HFFc6 (cell line): Measurements from ENCODE around the gene HSP90B1. TPM values are rescaled to one million over a fixed set of nuclear protein-coding genes. Genes with fewer than 3 reads are reported as not detected.
A peak's percentile ranks its signal among the peaks of the same experiment; 100 is the strongest.

Experiments
- DNase-seq: peaks from one replicate; pipeline ENCODE4 v3.0.0-alpha.2; 2018
- H3K27ac Mint-ChIP-seq: 2 replicates; pipeline ENCODE4 v1.8.0; 2020; ENCODE audit warnings: mild to moderate bottlenecking, mixed read lengths
- H3K27me3 Mint-ChIP-seq: 2 replicates; pipeline ENCODE4 v1.8.0; 2021; ENCODE audit warnings: mild to moderate bottlenecking, moderate library complexity, mixed read lengths; ENCODE audit not compliant: insufficient read depth
- H3K36me3 Mint-ChIP-seq: 2 replicates; pipeline ENCODE4 v1.8.0; 2021; ENCODE audit warnings: low read depth, mixed read lengths
- H3K4me1 Mint-ChIP-seq: 2 replicates; pipeline ENCODE4 v1.8.0; 2020; ENCODE audit warnings: low read depth, mixed read lengths
- H3K4me3 Mint-ChIP-seq: 2 replicates; pipeline ENCODE4 v1.8.0; 2020; ENCODE audit warnings: mild to moderate bottlenecking, moderate library complexity, mixed read lengths
- H3K9me3 Mint-ChIP-seq: 2 replicates; pipeline ENCODE4 v1.8.0; 2020; ENCODE audit warnings: mild to moderate bottlenecking, mixed read lengths
- total RNA-seq, 6 experiments: library from RNA; stranded (reverse); fragmentation: NEBNext Ultra II Directional; extraction: Animal tissue kit (Norgen Biotek cat#: 25700); gene quantifications; 2 replicates in 1 of 6; 3 replicates in 5 of 6; pipeline ENCODE4 v1.2.3, GENCODE V29; 2021
- TF ChIP-seq, protein P1 (sequence below): fragments of 200-600 bp; sonication (generic); IDR thresholded peaks from 2 replicates; pipeline ENCODE4 v1.5.0; 2021; ENCODE audit warnings: antibody characterized with exemption, mild to moderate bottlenecking

The HSP90B1 gene
- total RNA-seq, 6 experiments from 2014 or later = 1,001 to 1,318 (median 1,069) TPM

DNA sequence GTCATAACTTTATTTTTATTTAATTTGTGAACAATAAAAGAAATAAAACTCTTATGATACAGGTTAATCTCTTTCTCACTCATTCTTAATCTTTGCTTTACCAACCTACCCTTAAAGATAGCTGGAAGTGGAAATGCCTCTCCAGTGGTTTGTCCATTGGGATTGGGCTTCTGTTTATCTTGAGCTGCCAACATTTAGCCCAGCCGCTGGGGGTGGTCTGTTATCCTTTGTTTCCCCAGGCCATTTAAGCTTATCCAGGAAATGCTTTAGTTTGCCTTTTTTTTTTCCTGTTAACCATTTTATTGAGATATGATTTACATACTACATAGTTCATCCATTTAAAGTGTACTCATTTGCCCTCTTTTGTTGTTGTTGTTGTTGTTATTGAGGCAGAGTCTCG lies 43.7 kb downstream of the HSP90B1 start:
- no peaks in the 10 kb centered on the region for H3K9me3 Mint-ChIP-seq
- H3K27me3 Mint-ChIP-seq = no peaks in the 10 kb centered on the region; the same call in 1 of the 2 replicates
- no peak overlapping the region for H3K4me3 Mint-ChIP-seq
- DNase-seq = no peak
- peaks cover 37% of the 10 kb centered on the region for H3K4me1 Mint-ChIP-seq
- H3K27ac Mint-ChIP-seq = no peak overlapping the region; the same call in 1 of the 2 replicates
- H3K36me3 Mint-ChIP-seq = peaks cover 27% of the 10 kb centered on the region
- TF ChIP-seq, protein P1, sequence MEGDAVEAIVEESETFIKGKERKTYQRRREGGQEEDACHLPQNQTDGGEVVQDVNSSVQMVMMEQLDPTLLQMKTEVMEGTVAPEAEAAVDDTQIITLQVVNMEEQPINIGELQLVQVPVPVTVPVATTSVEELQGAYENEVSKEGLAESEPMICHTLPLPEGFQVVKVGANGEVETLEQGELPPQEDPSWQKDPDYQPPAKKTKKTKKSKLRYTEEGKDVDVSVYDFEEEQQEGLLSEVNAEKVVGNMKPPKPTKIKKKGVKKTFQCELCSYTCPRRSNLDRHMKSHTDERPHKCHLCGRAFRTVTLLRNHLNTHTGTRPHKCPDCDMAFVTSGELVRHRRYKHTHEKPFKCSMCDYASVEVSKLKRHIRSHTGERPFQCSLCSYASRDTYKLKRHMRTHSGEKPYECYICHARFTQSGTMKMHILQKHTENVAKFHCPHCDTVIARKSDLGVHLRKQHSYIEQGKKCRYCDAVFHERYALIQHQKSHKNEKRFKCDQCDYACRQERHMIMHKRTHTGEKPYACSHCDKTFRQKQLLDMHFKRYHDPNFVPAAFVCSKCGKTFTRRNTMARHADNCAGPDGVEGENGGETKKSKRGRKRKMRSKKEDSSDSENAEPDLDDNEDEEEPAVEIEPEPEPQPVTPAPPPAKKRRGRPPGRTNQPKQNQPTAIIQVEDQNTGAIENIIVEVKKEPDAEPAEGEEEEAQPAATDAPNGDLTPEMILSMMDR = no peak

DNA sequence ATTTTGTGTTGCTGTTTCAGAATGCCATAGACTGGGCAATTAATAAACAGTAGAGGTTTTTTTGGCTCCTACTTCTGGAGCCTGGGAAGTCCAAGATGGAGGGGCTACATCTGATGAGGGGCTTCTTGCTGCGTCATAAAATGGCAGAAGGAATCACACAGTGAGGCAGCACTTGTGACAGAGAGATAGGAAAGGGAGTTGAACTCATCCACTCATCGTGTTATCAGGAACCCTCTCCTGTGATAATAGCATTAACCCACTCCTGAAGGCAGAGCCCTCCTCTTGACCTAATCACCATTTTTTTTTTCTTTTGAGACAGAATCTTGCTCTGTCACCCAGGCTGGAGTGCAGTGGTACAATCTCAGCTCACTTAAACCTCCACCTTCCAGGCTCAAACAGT lies 45.2 kb downstream of the HSP90B1 start:
- TF ChIP-seq, protein P1 = no peak
- Mint-ChIP-seq H3K4me1 (peaks cover 22% of the 10 kb centered on the region), H3K9me3 (no peaks in the 10 kb centered on the region), H3K4me3 (no peak overlapping the region), H3K36me3 (peaks cover 27% of the 10 kb centered on the region), H3K27ac (no peak overlapping the region), H3K27me3 (no peaks in the 10 kb centered on the region; the same call in 1 of the 2 replicates)
- DNase-seq = no peak

DNA sequence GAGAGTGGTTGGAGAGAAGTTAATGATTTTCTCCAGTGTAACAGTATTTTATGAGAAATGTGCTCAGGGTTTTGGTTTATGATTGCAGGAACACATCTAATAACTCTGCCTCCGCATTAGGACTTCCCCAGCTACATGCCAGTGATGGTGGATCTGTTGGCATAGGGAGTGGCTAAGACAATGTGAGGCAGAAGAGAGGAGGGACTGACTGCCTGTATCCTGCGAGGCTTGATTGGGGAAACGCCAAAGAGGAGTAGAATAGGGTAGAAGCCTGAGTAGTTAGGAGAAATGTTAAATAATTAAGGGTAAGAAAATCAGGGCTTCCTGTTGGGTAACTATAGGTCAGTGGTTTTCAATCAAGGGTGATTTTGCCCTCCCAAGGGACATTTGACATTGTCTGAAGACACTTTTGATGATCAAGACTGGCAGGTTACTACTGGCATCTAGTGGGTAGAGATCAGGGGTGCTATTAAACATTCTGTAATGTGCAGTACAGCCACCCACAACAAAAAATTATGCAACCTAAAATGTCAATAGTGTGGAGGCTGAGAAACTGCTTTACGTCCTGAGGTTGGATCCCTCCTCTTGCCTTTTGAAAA lies 48.3 kb downstream of the HSP90B1 start:
- DNase-seq = no peak
- no peak overlapping the region for H3K4me3 Mint-ChIP-seq
- H3K27ac Mint-ChIP-seq = no peak overlapping the region
- TF ChIP-seq, protein P1 = no peak
- peaks cover 6% of the 10 kb centered on the region; the same call in 1 of the 2 replicates for H3K4me1 Mint-ChIP-seq
- H3K9me3 Mint-ChIP-seq = no peaks in the 10 kb centered on the region
- H3K36me3 Mint-ChIP-seq = peaks cover 27% of the 10 kb centered on the region
- H3K27me3 Mint-ChIP-seq = no peaks in the 10 kb centered on the region; the same call in 1 of the 2 replicates

DNA sequence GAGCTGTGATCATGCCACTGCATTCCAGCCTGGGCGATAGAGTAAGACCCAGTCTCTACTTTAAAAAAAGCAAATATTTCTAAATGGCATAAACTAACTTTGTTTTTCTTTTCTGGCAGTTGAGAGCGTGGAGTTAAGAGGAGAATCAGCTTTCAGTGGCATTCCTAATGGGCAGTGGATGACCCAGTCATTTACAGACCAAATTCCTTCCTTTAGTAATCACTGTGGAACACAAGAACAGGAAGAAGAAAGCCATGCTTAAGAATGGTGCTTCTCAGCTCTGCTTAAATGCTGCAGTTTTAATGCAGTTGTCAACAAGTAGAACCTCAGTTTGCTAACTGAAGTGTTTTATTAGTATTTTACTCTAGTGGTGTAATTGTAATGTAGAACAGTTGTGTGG lies 56.6 kb downstream of the HSP90B1 start:
- 0 out of 2 replicates have a peak overlapping the region, but pooled peaks have one; percentile 4 for H3K4me3 Mint-ChIP-seq
- H3K27ac Mint-ChIP-seq = peak overlapping the region; percentile 73
- peaks cover 24% of the 10 kb centered on the region for H3K36me3 Mint-ChIP-seq

DNA sequence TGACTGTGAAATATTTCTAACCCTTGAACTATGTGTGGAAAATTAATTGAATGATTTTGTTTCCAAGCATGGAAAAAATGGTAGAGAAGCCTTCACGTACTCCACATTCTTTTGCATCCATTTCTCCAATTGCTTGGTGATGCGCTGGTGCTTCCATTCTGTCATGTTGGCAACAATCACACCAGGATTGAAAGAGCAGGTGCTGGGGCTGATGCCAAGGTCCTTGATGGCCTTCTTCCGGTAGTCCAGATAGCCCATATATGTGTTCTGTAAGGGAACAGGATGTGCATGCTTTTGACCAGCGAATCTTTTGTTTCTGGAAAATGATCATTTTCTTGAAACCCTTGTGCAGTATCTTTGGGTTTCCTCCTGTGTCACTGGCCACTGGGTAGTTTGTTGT lies 64.0 kb downstream of the HSP90B1 start:
- H3K4me3 Mint-ChIP-seq = no peak overlapping the region
- no peak for DNase-seq
- no peaks in the 10 kb centered on the region for H3K9me3 Mint-ChIP-seq
- no peaks in the 10 kb centered on the region for H3K4me1 Mint-ChIP-seq
- TF ChIP-seq, protein P1 = no peak
- peaks cover 9% of the 10 kb centered on the region for H3K36me3 Mint-ChIP-seq
- no peaks in the 10 kb centered on the region for H3K27me3 Mint-ChIP-seq
- no peak overlapping the region for H3K27ac Mint-ChIP-seq

More for the DNA sequence above, 56.6 kb downstream of the HSP90B1 start:
- no peaks in the 10 kb centered on the region for H3K27me3 Mint-ChIP-seq
- H3K9me3 Mint-ChIP-seq = no peaks in the 10 kb centered on the region
- DNase-seq = peak; percentile 85
- TF ChIP-seq, protein P1 = no peak
- peaks cover 17% of the 10 kb centered on the region for H3K4me1 Mint-ChIP-seq
